SK-N-SH treated with all-trans-retinoic acid at 6 μM for 48 hours (cell line): ENCODE measurements around the gene ADGRV1.

Experiments
- ARNTL ChIP-seq: fragments of 450-650 bp; formaldehyde crosslinking; IDR thresholded peaks from 2 replicates; pipeline ENCODE4 v1.5.0; 2020; ENCODE audit warnings: low read depth, mild to moderate bottlenecking, moderate library complexity, borderline replicate concordance
- BACH2 ChIP-seq: fragments of 250-450 bp; sonication (Bioruptor Pico); IDR thresholded peaks from 2 replicates; pipeline ENCODE4 v1.9.0; 2021; ENCODE audit warnings: mild to moderate bottlenecking, borderline replicate concordance
- ESRRG ChIP-seq: fragments of 250-450 bp; sonication (Bioruptor Pico); IDR thresholded peaks from 2 replicates; pipeline ENCODE4 v1.6.1; 2021; ENCODE audit warnings: mild to moderate bottlenecking
- GLIS3 ChIP-seq: fragments of 250-450 bp; sonication (Bioruptor Pico); IDR thresholded peaks from 2 replicates; pipeline ENCODE4 v1.5.0; 2020; ENCODE audit warnings: mild to moderate bottlenecking, moderate library complexity
- SNAI2 ChIP-seq: fragments of 250-450 bp; sonication (Bioruptor Pico); IDR thresholded peaks from 2 replicates; pipeline ENCODE4 v1.5.0; 2020; ENCODE audit warnings: mild to moderate bottlenecking, moderate library complexity

- no peak for TF ChIP-seq ARNTL
- TF ChIP-seq GLIS3 (CRISPR knock-in tag) = no peak
- TF ChIP-seq SNAI2 (CRISPR knock-in tag) = no peak
- no peak for TF ChIP-seq ESRRG (CRISPR knock-in tag)
- no peak for TF ChIP-seq BACH2
These were observed 625.1 kb downstream of the ADGRV1 start for GRCh38 chr5:91183743-91184142.
